Activated B cell treated with CpG ODN at 0.5 μM for 24 hours (primary cell): ENCODE measurements around the gene EPB41L1. TPM values are rescaled to one million over a fixed set of nuclear protein-coding genes. Genes with fewer than 3 reads are reported as not detected.

Experiments
- ATAC-seq: fragments of 200-7000 bp; cut with Tn5 transposase; one replicate; pipeline ENCODE4 v1.10.0; 2021; ENCODE audit warnings: low read depth, mild to moderate bottlenecking, moderate library complexity
- CTCF ChIA-PET: fragments of 350-600 bp; sonication (Branson Sonifier 250); formaldehyde crosslinking; loops from one replicate; lab custom pipeline; 2021; ENCODE audit warnings: antibody characterized with exemption; lab: Charles Lee
- POLR2A ChIA-PET: fragments of 350-600 bp; sonication (Branson Sonifier 250); formaldehyde crosslinking; loops from one replicate; lab custom pipeline; 2021; ENCODE audit warnings: antibody characterized with exemption; lab: Charles Lee
- DNase-seq: peaks from one replicate; pipeline ENCODE4 v3.0.0; 2022
- H3K27ac Mint-ChIP-seq: one replicate; pipeline ENCODE4 v1.8.0; 2020; ENCODE audit warnings: mixed read lengths
- H3K27me3 Mint-ChIP-seq: one replicate; pipeline ENCODE4 v1.8.0; 2021; ENCODE audit warnings: mixed read lengths
- H3K36me3 Mint-ChIP-seq: one replicate; pipeline ENCODE4 v1.8.0; 2021; ENCODE audit warnings: low read depth, mixed read lengths
- H3K4me1 Mint-ChIP-seq: one replicate; pipeline ENCODE4 v1.8.0; 2021; ENCODE audit warnings: mixed read lengths
- H3K4me3 Mint-ChIP-seq: one replicate; pipeline ENCODE4 v1.8.0; 2020; ENCODE audit warnings: mild to moderate bottlenecking, mixed read lengths
- H3K9me3 Mint-ChIP-seq: one replicate; pipeline ENCODE4 v1.8.0; 2020; ENCODE audit warnings: mixed read lengths
- CTCF ChIP-seq: fragments of 200-600 bp; IDR thresholded peaks from one replicate; pipeline ENCODE4 v1.8.0; 2022; ENCODE audit warnings: antibody characterized with exemption, mild to moderate bottlenecking
- intact Hi-C: fragments of 100-400 bp; cut with micrococcal nuclease; formaldehyde crosslinking; loops from one replicate; pipeline ENCODE4 v1.15.1; 2024
- total RNA-seq: library from RNA; stranded (reverse); gene quantifications from 2 replicates; pipeline ENCODE4 v1.2.3, GENCODE V29; 2022

Gene EPB41L1
- total RNA-seq, 1 donor from 2014 or later, result 0.64 TPM

GRCh38 chr20:36155991-36156390, 1.5 kb downstream of the EPB41L1 start:
- H3K27ac Mint-ChIP-seq, result no peak overlapping the region
- ChIA-PET CTCF (interaction anchor here (0.7 to 3.7 kb wide), 7 partner anchors 10 to 163 kb away, joined by 3 to 26 read pairs (median 4); no protein-coding TSS in a partner anchor), POLR2A (interaction anchor here (0.5 kb wide), 1 partner anchor 11 kb away, joined by 5 read pairs; no protein-coding TSS in a partner anchor)
- ATAC-seq, result no peak
- H3K36me3 Mint-ChIP-seq, result no peaks in the 10 kb centered on the region
- DNase-seq, result no peak
- intact Hi-C loops, result loop anchor here (1.0 kb wide), 2 partner anchors 43 to 283 kb away; no protein-coding TSS in a partner anchor
- peaks cover 12% of the 10 kb centered on the region for H3K4me1 Mint-ChIP-seq
- no peaks in the 10 kb centered on the region for H3K9me3 Mint-ChIP-seq
- no peak for TF ChIP-seq CTCF
- no peak overlapping the region for H3K4me3 Mint-ChIP-seq
- H3K27me3 Mint-ChIP-seq, result peaks cover 23% of the 10 kb centered on the region

GRCh38 chr20:36157610-36158009, 3.1 kb downstream of the EPB41L1 start:
- Mint-ChIP-seq H3K27me3 (peaks cover 23% of the 10 kb centered on the region), H3K4me1 (peaks cover 12% of the 10 kb centered on the region), H3K27ac (no peak overlapping the region), H3K4me3 (no peak overlapping the region), H3K36me3 (no peaks in the 10 kb centered on the region), H3K9me3 (no peaks in the 10 kb centered on the region)
- POLR2A ChIA-PET, result no interaction called here
- DNase-seq (no peak), ATAC-seq (no peak)
- intact Hi-C loops, result no loop called here
- no peak for TF ChIP-seq CTCF
- CTCF ChIA-PET, result interaction anchor here (1.0 to 3.7 kb wide), 4 partner anchors 40 to 282 kb away, joined by 3 to 26 read pairs (median 4); no protein-coding TSS in a partner anchor

- Mint-ChIP-seq H3K9me3 (no peaks in the 10 kb centered on the region), H3K4me1 (peaks cover 12% of the 10 kb centered on the region), H3K27me3 (peaks cover 18% of the 10 kb centered on the region), H3K27ac (no peak overlapping the region), H3K4me3 (no peak overlapping the region), H3K36me3 (no peaks in the 10 kb centered on the region)
- POLR2A ChIA-PET, result no interaction called here
- DNase-seq (no peak), ATAC-seq (no peak)
- CTCF ChIA-PET, result interaction anchor here (1.0 to 3.7 kb wide), 4 partner anchors 40 to 281 kb away, joined by 3 to 26 read pairs (median 4); no protein-coding TSS in a partner anchor
- intact Hi-C loops, result no loop called here
- TF ChIP-seq CTCF, result no peak
Measured at GRCh38 chr20:36158160-36158741, 3.7 kb downstream of the EPB41L1 start.

- Mint-ChIP-seq H3K36me3 (no peaks in the 10 kb centered on the region), H3K4me3 (no peak overlapping the region), H3K4me1 (peaks cover 12% of the 10 kb centered on the region), H3K27ac (no peak overlapping the region), H3K9me3 (no peaks in the 10 kb centered on the region), H3K27me3 (peaks cover 12% of the 10 kb centered on the region)
- ATAC-seq (no peak), DNase-seq (no peak)
- ChIA-PET CTCF (no interaction called here), POLR2A (interaction anchor here (0.6 kb wide), 1 partner anchor 693 kb away, joined by 5 read pairs; no protein-coding TSS in a partner anchor)
- intact Hi-C loops, result no loop called here
- no peak for TF ChIP-seq CTCF
Measured at GRCh38 chr20:36159833-36160232, 5.3 kb downstream of the EPB41L1 start.

GRCh38 chr20:36162272-36162966, 7.9 kb downstream of the EPB41L1 start:
- Mint-ChIP-seq H3K4me1 (peaks cover 10% of the 10 kb centered on the region), H3K9me3 (no peaks in the 10 kb centered on the region), H3K36me3 (no peaks in the 10 kb centered on the region), H3K4me3 (no peak overlapping the region), H3K27me3 (peaks cover 2% of the 10 kb centered on the region), H3K27ac (no peak overlapping the region)
- POLR2A ChIA-PET, result interaction anchor here (1.0 kb wide), 1 partner anchor 9 kb away, joined by 3 read pairs; no protein-coding TSS in a partner anchor
- ATAC-seq (no peak), DNase-seq (no peak)
- TF ChIP-seq CTCF, result no peak
- intact Hi-C loops, result no loop called here
- CTCF ChIA-PET, result no interaction called here
